ENCODE measurements around the gene SRGAP1. TPM values are rescaled to one million over a fixed set of nuclear protein-coding genes. Genes with fewer than 3 reads are reported as not detected.

SRGAP1 gene
- total RNA-seq, 1 experiment from 2014 or later, result 26.8 TPM

DNA sequence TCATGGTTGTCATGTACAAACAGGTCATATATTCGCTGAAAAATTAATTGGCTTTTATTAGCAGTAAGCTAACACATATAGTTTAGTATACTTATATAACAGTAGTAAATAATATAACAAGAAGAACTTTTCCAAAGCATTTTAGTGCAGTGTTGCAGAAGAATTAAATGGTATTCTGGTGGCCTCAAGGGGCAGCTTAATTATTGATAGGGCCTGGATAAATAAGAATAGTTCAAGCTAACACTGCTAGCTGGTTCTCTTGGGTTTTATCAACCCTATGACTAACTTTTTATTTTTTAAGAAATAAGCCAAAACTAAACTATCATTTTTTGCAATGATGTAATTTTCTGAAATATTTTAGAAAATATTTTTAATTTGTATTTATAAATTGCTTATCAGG lies 152.1 kb downstream of the SRGAP1 start:
- H3K36me3 ChIP-seq (ENCODE audit: control insufficient read depth, insufficient read depth, low read length), result peaks cover 10% of the 10 kb centered on the region
- H3K9me3 ChIP-seq (ENCODE audit: control insufficient read depth, insufficient read depth, low read depth, low read length), result no peaks in the 10 kb centered on the region
- ATAC-seq (no peak), DNase-seq (ENCODE audit: low read depth, low spot score) (no peak)
- ChIA-PET CTCF (no interaction called here), POLR2A (no interaction called here)
- H3K4me1 ChIP-seq (ENCODE audit: control insufficient read depth, insufficient read depth, low read length), result no peaks in the 10 kb centered on the region
- in situ Hi-C loops (cut with HindIII; ENCODE audit: low pct_unique_long_range_greater_than_20kb, low sequenced_read_pairs), result no loop called here
- H3K27ac ChIP-seq (ENCODE audit: low read length), result no peak overlapping the region
- intact Hi-C loops (cut with micrococcal nuclease; ENCODE audit: unreplicated experiment), result no loop called here
- TF ChIP-seq SIN3A (IDR thresholded peaks at IDR 0.05; ENCODE audit: borderline replicate concordance, insufficient read depth, low read depth, low read length), result no peak
- TF ChIP-seq, protein P1, sequence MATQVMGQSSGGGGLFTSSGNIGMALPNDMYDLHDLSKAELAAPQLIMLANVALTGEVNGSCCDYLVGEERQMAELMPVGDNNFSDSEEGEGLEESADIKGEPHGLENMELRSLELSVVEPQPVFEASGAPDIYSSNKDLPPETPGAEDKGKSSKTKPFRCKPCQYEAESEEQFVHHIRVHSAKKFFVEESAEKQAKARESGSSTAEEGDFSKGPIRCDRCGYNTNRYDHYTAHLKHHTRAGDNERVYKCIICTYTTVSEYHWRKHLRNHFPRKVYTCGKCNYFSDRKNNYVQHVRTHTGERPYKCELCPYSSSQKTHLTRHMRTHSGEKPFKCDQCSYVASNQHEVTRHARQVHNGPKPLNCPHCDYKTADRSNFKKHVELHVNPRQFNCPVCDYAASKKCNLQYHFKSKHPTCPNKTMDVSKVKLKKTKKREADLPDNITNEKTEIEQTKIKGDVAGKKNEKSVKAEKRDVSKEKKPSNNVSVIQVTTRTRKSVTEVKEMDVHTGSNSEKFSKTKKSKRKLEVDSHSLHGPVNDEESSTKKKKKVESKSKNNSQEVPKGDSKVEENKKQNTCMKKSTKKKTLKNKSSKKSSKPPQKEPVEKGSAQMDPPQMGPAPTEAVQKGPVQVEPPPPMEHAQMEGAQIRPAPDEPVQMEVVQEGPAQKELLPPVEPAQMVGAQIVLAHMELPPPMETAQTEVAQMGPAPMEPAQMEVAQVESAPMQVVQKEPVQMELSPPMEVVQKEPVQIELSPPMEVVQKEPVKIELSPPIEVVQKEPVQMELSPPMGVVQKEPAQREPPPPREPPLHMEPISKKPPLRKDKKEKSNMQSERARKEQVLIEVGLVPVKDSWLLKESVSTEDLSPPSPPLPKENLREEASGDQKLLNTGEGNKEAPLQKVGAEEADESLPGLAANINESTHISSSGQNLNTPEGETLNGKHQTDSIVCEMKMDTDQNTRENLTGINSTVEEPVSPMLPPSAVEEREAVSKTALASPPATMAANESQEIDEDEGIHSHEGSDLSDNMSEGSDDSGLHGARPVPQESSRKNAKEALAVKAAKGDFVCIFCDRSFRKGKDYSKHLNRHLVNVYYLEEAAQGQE (IDR thresholded peaks at IDR 0.05; ENCODE audit: insufficient read depth in 1 of 2, low read depth in 2 of 2, low read length in 1 of 2), result no peak
- TF ChIP-seq POLR2AphosphoS5 (IDR thresholded peaks at IDR 0.05; ENCODE audit: low read depth, low read length), result no peak
- TF ChIP-seq, protein P2, sequence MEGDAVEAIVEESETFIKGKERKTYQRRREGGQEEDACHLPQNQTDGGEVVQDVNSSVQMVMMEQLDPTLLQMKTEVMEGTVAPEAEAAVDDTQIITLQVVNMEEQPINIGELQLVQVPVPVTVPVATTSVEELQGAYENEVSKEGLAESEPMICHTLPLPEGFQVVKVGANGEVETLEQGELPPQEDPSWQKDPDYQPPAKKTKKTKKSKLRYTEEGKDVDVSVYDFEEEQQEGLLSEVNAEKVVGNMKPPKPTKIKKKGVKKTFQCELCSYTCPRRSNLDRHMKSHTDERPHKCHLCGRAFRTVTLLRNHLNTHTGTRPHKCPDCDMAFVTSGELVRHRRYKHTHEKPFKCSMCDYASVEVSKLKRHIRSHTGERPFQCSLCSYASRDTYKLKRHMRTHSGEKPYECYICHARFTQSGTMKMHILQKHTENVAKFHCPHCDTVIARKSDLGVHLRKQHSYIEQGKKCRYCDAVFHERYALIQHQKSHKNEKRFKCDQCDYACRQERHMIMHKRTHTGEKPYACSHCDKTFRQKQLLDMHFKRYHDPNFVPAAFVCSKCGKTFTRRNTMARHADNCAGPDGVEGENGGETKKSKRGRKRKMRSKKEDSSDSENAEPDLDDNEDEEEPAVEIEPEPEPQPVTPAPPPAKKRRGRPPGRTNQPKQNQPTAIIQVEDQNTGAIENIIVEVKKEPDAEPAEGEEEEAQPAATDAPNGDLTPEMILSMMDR (IDR thresholded peaks at IDR 0.05), result no peak
- TF ChIP-seq TCF7L2 (IDR thresholded peaks at IDR 0.05; ENCODE audit: low read depth, low read length), result no peak
- H3K4me3 ChIP-seq (ENCODE audit: low read depth in 2 of 2, low read length in 2 of 2), result no peak overlapping the region
- no peaks in the 10 kb centered on the region for H3K27me3 ChIP-seq (ENCODE audit: control insufficient read depth, insufficient read depth, low read length)
- no TSS peak for BruUV-seq (replicated peaks)

DNA sequence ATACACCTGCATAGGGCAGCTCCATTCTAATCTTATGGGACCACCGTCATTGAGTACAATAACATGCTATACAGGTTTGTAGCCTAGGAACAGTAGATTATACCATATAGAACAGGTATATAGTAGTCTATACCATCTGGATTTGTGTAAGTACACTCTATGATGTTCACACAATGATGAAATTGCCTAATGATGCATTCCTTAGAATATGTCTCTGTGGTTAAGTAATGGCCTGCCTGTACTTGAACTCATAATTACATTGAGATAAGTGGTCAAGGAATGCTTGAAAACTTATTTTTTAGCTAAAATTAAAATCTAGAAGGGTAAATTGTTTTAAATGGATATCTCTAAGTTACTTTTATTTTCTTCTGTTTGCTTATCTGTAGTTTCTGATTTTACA lies 152.7 kb downstream of the SRGAP1 start:
- no peak overlapping the region for H3K27ac ChIP-seq (ENCODE audit: low read length)

More for the DNA sequence above, 152.7 kb downstream of the SRGAP1 start:
- Histone ChIP-seq H3K4me3 (ENCODE audit: low read depth in 2 of 2, low read length in 2 of 2) (no peak overlapping the region), H3K4me1 (ENCODE audit: control insufficient read depth, insufficient read depth, low read length) (no peaks in the 10 kb centered on the region), H3K36me3 (ENCODE audit: control insufficient read depth, insufficient read depth, low read length) (peaks cover 10% of the 10 kb centered on the region), H3K9me3 (ENCODE audit: control insufficient read depth, insufficient read depth, low read depth, low read length) (no peaks in the 10 kb centered on the region), H3K27me3 (ENCODE audit: control insufficient read depth, insufficient read depth, low read length) (no peaks in the 10 kb centered on the region)
- DNase-seq (ENCODE audit: low read depth, low spot score) (no peak), ATAC-seq (no peak)
- CTCF ChIA-PET, result no interaction called here
- TF ChIP-seq SIN3A (IDR thresholded peaks at IDR 0.05; ENCODE audit: borderline replicate concordance, insufficient read depth, low read depth, low read length), result no peak
- TF ChIP-seq, protein P1 (IDR thresholded peaks at IDR 0.05; ENCODE audit: insufficient read depth in 1 of 2, low read depth in 2 of 2, low read length in 1 of 2), result no peak
- TF ChIP-seq POLR2AphosphoS5 (IDR thresholded peaks at IDR 0.05; ENCODE audit: low read depth, low read length), result no peak
- no peak for TF ChIP-seq TCF7L2 (IDR thresholded peaks at IDR 0.05; ENCODE audit: low read depth, low read length)
- TF ChIP-seq, protein P2 (IDR thresholded peaks at IDR 0.05), result no peak
- in situ Hi-C loops (cut with HindIII; ENCODE audit: low pct_unique_long_range_greater_than_20kb, low sequenced_read_pairs) (no loop called here), intact Hi-C loops (cut with micrococcal nuclease; ENCODE audit: unreplicated experiment) (no loop called here)
- no TSS peak for BruUV-seq (replicated peaks)
- POLR2A ChIA-PET, result no interaction called here
